ENCODE data around the gene PRPF6.

Gene PRPF6

GRCh38 chr20:64058536-64058935, 77.6 kb downstream of the PRPF6 start:
- ChIA-PET POLR2A (no interaction called here), CTCF (interaction anchor here (0.8 to 7.3 kb wide), 7 partner anchors 8 to 78 kb away, joined by 3 to 54 read pairs (median 6); partner anchors contain the start of genes LKAAEAR1, PRPF6 and SAMD10)
- no peak overlapping the region for H3K4me3 ChIP-seq (ENCODE audit: low read depth, low read length)
- no peak for TF ChIP-seq CTCF (IDR thresholded peaks at IDR 0.05; ENCODE audit: insufficient read depth, low read length, missing control alignments)
- DNase-seq (ENCODE audit: low read depth, low spot score), result no peak

GRCh38 chr20:64062276-64062595, 81.3 kb downstream of the PRPF6 start:
- CTCF ChIA-PET, result interaction anchor here (0.7 to 7.3 kb wide), 9 partner anchors 9 to 88 kb away, joined by 3 to 54 read pairs (median 3); partner anchors contain the start of genes LKAAEAR1 and RGS19
- DNase-seq (ENCODE audit: low read depth, low spot score), result no peak
- POLR2A ChIA-PET, result interaction anchor here (0.6 to 1.5 kb wide), 6 partner anchors 8 to 57 kb away, joined by 3 to 6 read pairs (median 3); no protein-coding TSS in a partner anchor
- peak overlapping the region; percentile 66 for H3K4me3 ChIP-seq (ENCODE audit: low read depth, low read length)
- no peak for TF ChIP-seq CTCF (IDR thresholded peaks at IDR 0.05; ENCODE audit: insufficient read depth, low read length, missing control alignments)

- peak within 1 kb of the TSS; percentile 84 for H3K4me3 ChIP-seq (ENCODE audit: low read depth, low read length)
- TF ChIP-seq CTCF (IDR thresholded peaks at IDR 0.05; ENCODE audit: insufficient read depth, low read length, missing control alignments), result no peak
- CTCF ChIA-PET, result interaction anchor here (0.7 to 7.3 kb wide), 8 partner anchors 9 to 89 kb away, joined by 3 to 54 read pairs (median 4); partner anchors contain the start of gene LKAAEAR1
- POLR2A ChIA-PET, result interaction anchor here (0.6 to 1.5 kb wide), 8 partner anchors 8 to 322 kb away, joined by 3 to 6 read pairs (median 3); no protein-coding TSS in a partner anchor
- peak; percentile 68 for DNase-seq (ENCODE audit: low read depth, low spot score)
Measured at GRCh38 chr20:64062596-64063388, 81.9 kb downstream of the PRPF6 start, which contains the start of gene TCEA2. Gene TCEA2 (plus strand): TSS chr20:64063198. CDS start chr20:64063313, 115 bp downstream.

GRCh38 chr20:64063389-64064144, 82.6 kb downstream of the PRPF6 start:
- DNase-seq (ENCODE audit: low read depth, low spot score), result no peak
- ChIA-PET POLR2A (interaction anchor here (0.5 to 1.5 kb wide), 9 partner anchors 8 to 538 kb away, joined by 3 to 6 read pairs (median 3); no protein-coding TSS in a partner anchor), CTCF (interaction anchor here (0.6 to 7.3 kb wide), 7 partner anchors 10 to 83 kb away, joined by 3 to 54 read pairs (median 4); partner anchors contain the start of gene LKAAEAR1)
- H3K4me3 ChIP-seq (ENCODE audit: low read depth, low read length), result peak overlapping the region; percentile 84
- no peak for TF ChIP-seq CTCF (IDR thresholded peaks at IDR 0.05; ENCODE audit: insufficient read depth, low read length, missing control alignments)

- no peak for DNase-seq (ENCODE audit: low read depth, low spot score)
- ChIA-PET POLR2A (interaction anchor here (0.5 to 0.6 kb wide), 2 partner anchors 124 to 539 kb away, joined by 3 to 4 read pairs; no protein-coding TSS in a partner anchor), CTCF (interaction anchor here (0.6 to 1.9 kb wide), 6 partner anchors 17 to 56 kb away, joined by 3 to 10 read pairs (median 3); no protein-coding TSS in a partner anchor)
- H3K4me3 ChIP-seq (ENCODE audit: low read depth, low read length), result peak overlapping the region; percentile 84
- no peak for TF ChIP-seq CTCF (IDR thresholded peaks at IDR 0.05; ENCODE audit: insufficient read depth, low read length, missing control alignments)
Measured at GRCh38 chr20:64064145-64064698, 83.3 kb downstream of the PRPF6 start.
